Measurements from ENCODE around the gene HSF5. TPM values are rescaled to one million over a fixed set of nuclear protein-coding genes. Genes with fewer than 3 reads are reported as not detected.
A peak's percentile ranks its signal among the peaks of the same experiment; 100 is the strongest.

The HSF5 gene
- polyA plus RNA-seq, 3 donors from 2014 or later: 0.16 TPM; not detected in 2

DNA sequence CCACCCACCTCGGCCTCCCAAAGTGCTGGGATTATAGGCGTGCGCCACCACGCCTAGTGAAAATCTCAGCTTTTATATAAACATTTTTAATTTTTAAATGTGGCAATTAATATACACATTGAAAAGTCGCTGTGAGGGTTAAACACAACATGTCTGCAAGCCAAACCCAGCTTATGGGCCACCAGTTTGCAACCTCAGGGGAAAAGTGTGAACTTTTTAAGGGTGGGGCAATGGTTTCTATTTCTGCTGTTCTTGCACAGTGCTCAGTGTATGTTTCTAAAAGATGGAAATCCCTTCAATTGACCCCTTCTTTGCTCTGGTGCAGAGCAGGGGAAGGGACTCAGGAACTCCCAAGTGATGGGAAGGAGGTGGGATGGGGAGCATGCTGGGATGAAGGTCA is 117.9 kb downstream of the HSF5 start:
- peaks cover 0 to 3% (median 0%) of the 10 kb centered on the region in 3 donors for H3K27me3 Mint-ChIP-seq (ENCODE audit: low read depth in 3 of 3)
- peak; percentile 27 to 42 (median 37) for DNase-seq
- peak overlapping the region; percentile 77 to 93 (median 89) for H3K4me3 Mint-ChIP-seq
- no peaks in the 10 kb centered on the region for H3K9me3 Mint-ChIP-seq
- H3K4me1 Mint-ChIP-seq: peaks cover 49 to 57% of the 10 kb centered on the region in 2 donors
- peak overlapping the region; percentile 64 to 93 (median 90) for H3K27ac Mint-ChIP-seq
- peaks cover 5 to 25% (median 10%) of the 10 kb centered on the region in 3 donors for H3K36me3 Mint-ChIP-seq

Other genes with a start within 250 kb of the HSF5 start
- under 1 TPM in 2 of 3 donors, not detected in 1; 0.09 to 0.22 TPM for gene LPO, start 249.8 kb downstream of the HSF5 start, polyA plus RNA-seq
- gene MPO, start 207.5 kb downstream of the HSF5 start, polyA plus RNA-seq: not detected
- 10 to 100 TPM in 1 of 3 donors, 1 to 10 TPM in 2; 7.1 to 32.1 (median 8.4) TPM for gene TSPOAP1, start 159.6 kb downstream of the HSF5 start, polyA plus RNA-seq
- 100 to 1,000 TPM; 133 to 170 (median 136) TPM for gene SUPT4H1, start 136.2 kb downstream of the HSF5 start, polyA plus RNA-seq
- gene RNF43, start 70.9 kb downstream of the HSF5 start, polyA plus RNA-seq: 1 to 10 TPM in 2 of 3 donors, under 1 TPM in 1; 0.58 to 2.1 (median 1.3) TPM
- 10 to 100 TPM in 2 of 3 donors, 1 to 10 TPM in 1; 9.3 to 24.2 (median 20.5) TPM for gene MTMR4, start 26.2 kb upstream of the HSF5 start, polyA plus RNA-seq
- gene TEX14, start 203.6 kb upstream of the HSF5 start, polyA plus RNA-seq: not detected
- 10 to 100 TPM; 25.3 to 78.8 (median 44.0) TPM for gene RAD51C, start 204.2 kb upstream of the HSF5 start, polyA plus RNA-seq

Measured in immature natural killer cell (primary cell).